Esophagus muscularis mucosa (tissue), 4 donors: ENCODE data around the gene AGPAT1. TPM values are rescaled to one million over a fixed set of nuclear protein-coding genes. Genes with fewer than 3 reads are reported as not detected.

ENCODE experiments used
- DNase-seq: peaks from one replicate; pipeline ENCODE4 v3.0.0-alpha.2; 2017; ENCODE audit errors: extremely low spot score
- H3K27ac ChIP-seq, 4 donors: fragments of 200-600 bp; sonication (generic); replicated peaks in 1 of 4; 1 replicate in 3 of 4; 2 replicates in 1 of 4; pipeline ENCODE4 v1.5.1; 2016 to 2019; ENCODE audit warnings: mild to moderate bottlenecking in 1 of 4
- H3K27me3 ChIP-seq, 4 donors: fragments of 200-600 bp; sonication (generic); one replicate each; pipeline versions ENCODE4 v1.5.1 to v1.6.0; 2016 to 2019
- H3K36me3 ChIP-seq, 4 donors: fragments of 200-600 bp; sonication (generic); one replicate each; pipeline ENCODE4 v1.5.1; 2016 to 2019
- H3K4me1 ChIP-seq, 4 donors: fragments of 200-600 bp; sonication (generic); one replicate each; pipeline ENCODE4 v1.5.1; 2016 to 2019
- H3K4me3 ChIP-seq, 4 donors: fragments of 200-600 bp; sonication (generic); 1 replicate in 2 of 4; 2 replicates in 2 of 4; pipeline ENCODE4 v1.5.1; 2016 to 2019; ENCODE audit warnings: mild to moderate bottlenecking in 4 of 4, moderate library complexity in 1 of 4
- H3K9me3 ChIP-seq, 4 donors: fragments of 200-600 bp; sonication (generic); 1 replicate in 3 of 4; 2 replicates in 1 of 4; pipeline ENCODE4 v1.5.1; 2016 to 2019
- CTCF ChIP-seq, 3 experiments: fragments of 200-600 bp in 2 of 3; fragments of 450-650 bp in 1 of 3; sonication (generic) in 2 of 3; IDR thresholded peaks; one replicate each; pipeline ENCODE4 v1.5.1; 2017 to 2019; ENCODE audit warnings: antibody characterized with exemption in 3 of 3, mild to moderate bottlenecking in 2 of 3, moderate library complexity in 1 of 3
- EP300 ChIP-seq: sonication (generic); formaldehyde crosslinking; IDR thresholded peaks from one replicate; pipeline ENCODE4 v1.6.1; 2017; ENCODE audit warnings: antibody characterized with exemption
- POLR2A ChIP-seq: fragments of 450-650 bp; IDR thresholded peaks from one replicate; pipeline ENCODE4 v1.6.1; 2017; ENCODE audit warnings: antibody characterized with exemption, moderate library complexity, mild to moderate bottlenecking, low read depth
- POLR2AphosphoS5 ChIP-seq, 2 donors: sonication (generic); formaldehyde crosslinking; IDR thresholded peaks; one replicate each; pipeline ENCODE4 v1.6.1; 2017; ENCODE audit warnings: antibody characterized with exemption in 2 of 2
- WGBS: methylation state at CpG from one replicate; pipeline ENCODE4 v1.1.5; 2018; 5-methylcytosine and 5-hydroxymethylcytosine counted together
- intact Hi-C: fragments of 100-400 bp; cut with DNase I; formaldehyde crosslinking; loops from one replicate; pipeline ENCODE4 v1.15.1; 2023
- total RNA-seq, 4 donors: library from RNA; depleted of rRNA; stranded (reverse); fragments of >200 nt; gene quantifications; one replicate each; pipeline versions ENCODE4 v1.1.0 to v1.2.1, GENCODE V29; 2016

The AGPAT1 gene
- total RNA-seq, 4 donors from 2014 or later: 52.7 to 76.7 (median 68.9) TPM

DNA sequence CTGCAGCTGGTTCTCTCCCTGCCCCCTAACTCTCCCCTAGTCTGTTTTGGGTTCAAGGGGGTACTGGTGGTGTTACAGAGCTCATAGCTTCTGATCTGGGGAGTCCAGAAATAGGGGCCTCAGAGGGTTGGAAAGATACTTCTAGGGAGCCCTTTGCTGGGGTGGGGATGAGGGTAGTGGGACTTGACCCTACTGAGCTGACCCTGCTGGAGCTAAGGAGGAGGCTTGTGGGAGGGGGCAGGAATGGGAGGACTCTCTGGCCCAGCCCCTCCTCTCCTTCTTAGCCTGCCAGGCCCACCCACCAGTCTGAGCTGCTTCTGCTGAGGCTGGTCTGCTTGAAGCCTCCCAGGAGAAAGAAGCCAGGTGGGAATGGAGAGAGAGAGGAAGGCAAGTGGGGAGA, 11.6 kb downstream of the AGPAT1 start, which contains the start of gene EGFL8:
EGFL8 (plus strand) TSS at position 301 of the 400 bp plus-strand sequence. CDS start 1,571 bp downstream, outside the sequence.
- Histone ChIP-seq H3K27ac (peak within 1 kb of the TSS; percentile 58 to 72 (median 67)), H3K9me3 (no peaks in the 10 kb centered on the region), H3K27me3 (no peaks in the 10 kb centered on the region), H3K4me1 (peaks cover 0 to 28% (median 19%) of the 10 kb centered on the region in 4 donors), H3K4me3 (no peak within 1 kb of the TSS), H3K36me3 (peaks cover 7 to 95% (median 82%) of the 10 kb centered on the region in 4 donors)
- intact Hi-C loops: no loop called here
- no peak for DNase-seq
- TF ChIP-seq POLR2A: no peak
- no peak for TF ChIP-seq CTCF (IDR thresholded peaks at IDR 0.05)
- no peak for TF ChIP-seq EP300
- no peak for TF ChIP-seq POLR2AphosphoS5 (IDR thresholded peaks at IDR 0.05)

GRCh38 chr6:32163559-32164258, 12.2 kb downstream of the AGPAT1 start:
- H3K27ac ChIP-seq: peak overlapping the region; percentile 58 to 72 (median 67)
- 76% methylated on average over 4 of the region's 7 CpGs for WGBS
- no peak for DNase-seq
- no peak overlapping the region for H3K4me3 ChIP-seq
- H3K36me3 ChIP-seq: peaks cover 7 to 94% (median 82%) of the 10 kb centered on the region in 4 donors
- no peak for TF ChIP-seq EP300
- peak; percentile 7 to 14 for TF ChIP-seq POLR2AphosphoS5 (IDR thresholded peaks at IDR 0.05)
- TF ChIP-seq POLR2A: no peak
- no peak for TF ChIP-seq CTCF (IDR thresholded peaks at IDR 0.05)
- H3K9me3 ChIP-seq: no peaks in the 10 kb centered on the region
- intact Hi-C loops: no loop called here
- no peaks in the 10 kb centered on the region for H3K27me3 ChIP-seq
- peaks cover 0 to 26% (median 17%) of the 10 kb centered on the region in 4 donors for H3K4me1 ChIP-seq

DNA sequence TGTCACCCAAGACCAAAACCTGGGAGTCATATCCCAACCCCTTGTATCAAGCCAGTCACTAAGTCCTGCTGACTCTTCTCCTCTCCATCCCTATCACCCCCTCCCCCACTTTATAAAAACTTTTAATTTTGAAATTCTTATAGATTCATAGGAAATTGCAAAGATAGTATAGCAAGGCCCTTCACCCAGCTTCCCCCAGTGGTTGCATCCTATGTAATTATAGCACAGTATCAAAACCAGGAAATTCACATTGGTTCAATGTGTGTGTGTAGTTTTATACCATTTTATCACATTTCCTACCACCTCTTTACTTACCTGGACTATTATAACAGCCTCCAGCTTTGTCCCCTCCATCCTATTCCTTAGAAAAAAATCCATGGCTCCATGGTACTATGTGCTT, 17.8 kb downstream of the AGPAT1 start:
- TF ChIP-seq EP300 (no peak), POLR2AphosphoS5 (IDR thresholded peaks at IDR 0.05) (no peak), POLR2A (no peak), CTCF (IDR thresholded peaks at IDR 0.05) (no peak)
- H3K27me3 ChIP-seq: no peaks in the 10 kb centered on the region
- H3K4me1 ChIP-seq: peaks cover 13 to 43% (median 36%) of the 10 kb centered on the region in 4 donors
- intact Hi-C loops: no loop called here
- no peak overlapping the region for H3K4me3 ChIP-seq
- no peaks in the 10 kb centered on the region for H3K9me3 ChIP-seq
- no peak overlapping the region for H3K27ac ChIP-seq
- H3K36me3 ChIP-seq: peaks cover 14 to 70% (median 66%) of the 10 kb centered on the region in 4 donors
- no peak for DNase-seq

GRCh38 chr6:32156891-32157290, 19.0 kb downstream of the AGPAT1 start:
- Histone ChIP-seq H3K4me1 (peaks cover 25 to 49% (median 40%) of the 10 kb centered on the region in 4 donors), H3K27ac (no peak overlapping the region), H3K4me3 (no peak overlapping the region), H3K9me3 (no peaks in the 10 kb centered on the region), H3K36me3 (peaks cover 12 to 58% (median 55%) of the 10 kb centered on the region in 4 donors), H3K27me3 (no peaks in the 10 kb centered on the region)
- TF ChIP-seq CTCF (IDR thresholded peaks at IDR 0.05): no peak
- no peak for TF ChIP-seq POLR2AphosphoS5 (IDR thresholded peaks at IDR 0.05)
- TF ChIP-seq EP300: no peak
- no peak for TF ChIP-seq POLR2A
- intact Hi-C loops: no loop called here
- DNase-seq: no peak
- 82% methylated on average over 9 of the region's 9 CpGs for WGBS
